Measurements from ENCODE around the gene TRIP12. TPM values are rescaled to one million over a fixed set of nuclear protein-coding genes. Genes with fewer than 3 reads are reported as not detected.
A peak's percentile ranks its signal among the peaks of the same experiment; 100 is the strongest.
"Not testable (repeated sequence)": the region's sequence is repeated elsewhere in the genome, so short reads cannot be mapped to it uniquely, and the experiment has no call there.

TRIP12 gene
- total RNA-seq, 1 donor from 2014 or later = 363 TPM

GRCh38 chr2:229930656-229931055 lies 8.8 kb upstream of the TRIP12 start:
- Mint-ChIP-seq H3K9me3 (ENCODE audit: unreplicated experiment) (no peaks in the 10 kb centered on the region), H3K27ac (ENCODE audit: unreplicated experiment) (no peak overlapping the region), H3K27me3 (ENCODE audit: unreplicated experiment) (no peaks in the 10 kb centered on the region), H3K36me3 (ENCODE audit: low read depth, unreplicated experiment) (no peaks in the 10 kb centered on the region), H3K4me3 (ENCODE audit: unreplicated experiment) (no peak overlapping the region), H3K4me1 (ENCODE audit: unreplicated experiment) (no peaks in the 10 kb centered on the region)
- no peak for DNase-seq (ENCODE audit: low spot score)
- no peak for TF ChIP-seq CTCF (IDR thresholded peaks at IDR 0.05; ENCODE audit: unreplicated experiment)

GRCh38 chr2:229927817-229928321 lies 6.1 kb upstream of the TRIP12 start:
- Mint-ChIP-seq H3K27ac (ENCODE audit: unreplicated experiment) (no peak overlapping the region), H3K4me1 (ENCODE audit: unreplicated experiment) (no peaks in the 10 kb centered on the region), H3K9me3 (ENCODE audit: unreplicated experiment) (no peaks in the 10 kb centered on the region), H3K36me3 (ENCODE audit: low read depth, unreplicated experiment) (no peaks in the 10 kb centered on the region), H3K27me3 (ENCODE audit: unreplicated experiment) (no peaks in the 10 kb centered on the region), H3K4me3 (ENCODE audit: unreplicated experiment) (no peak overlapping the region)
- no peak for TF ChIP-seq CTCF (IDR thresholded peaks at IDR 0.05; ENCODE audit: unreplicated experiment)
- DNase-seq (ENCODE audit: low spot score) = no peak

GRCh38 chr2:229925201-229925600 lies 3.4 kb upstream of the TRIP12 start:
- H3K36me3 Mint-ChIP-seq (ENCODE audit: low read depth, unreplicated experiment) = peaks cover 1% of the 10 kb centered on the region
- no peak overlapping the region for H3K27ac Mint-ChIP-seq (ENCODE audit: unreplicated experiment)
- TF ChIP-seq CTCF (IDR thresholded peaks at IDR 0.05; ENCODE audit: unreplicated experiment) = no peak

GRCh38 chr2:229924541-229924940 lies 2.7 kb upstream of the TRIP12 start:
- not testable (repeated sequence) for H3K4me3 Mint-ChIP-seq (ENCODE audit: unreplicated experiment); H3K36me3 Mint-ChIP-seq (ENCODE audit: low read depth, unreplicated experiment); DNase-seq (ENCODE audit: low spot score); H3K9me3 Mint-ChIP-seq (ENCODE audit: unreplicated experiment); H3K27ac Mint-ChIP-seq (ENCODE audit: unreplicated experiment)
- H3K27me3 Mint-ChIP-seq (ENCODE audit: unreplicated experiment) = peaks cover 19% of the 10 kb centered on the region
- peaks cover 16% of the 10 kb centered on the region for H3K4me1 Mint-ChIP-seq (ENCODE audit: unreplicated experiment)

More at GRCh38 chr2:229925201-229925600, 3.4 kb upstream of the TRIP12 start:
- H3K4me3 Mint-ChIP-seq (ENCODE audit: unreplicated experiment) = no peak overlapping the region
- peaks cover 15% of the 10 kb centered on the region for H3K27me3 Mint-ChIP-seq (ENCODE audit: unreplicated experiment)
- no peak for DNase-seq (ENCODE audit: low spot score)
- H3K9me3 Mint-ChIP-seq (ENCODE audit: unreplicated experiment) = no peaks in the 10 kb centered on the region
- peaks cover 9% of the 10 kb centered on the region for H3K4me1 Mint-ChIP-seq (ENCODE audit: unreplicated experiment)

- TF ChIP-seq CTCF (IDR thresholded peaks at IDR 0.05; ENCODE audit: unreplicated experiment) = no peak
- H3K27ac Mint-ChIP-seq (ENCODE audit: unreplicated experiment) = peak within 1 kb of the TSS; percentile 98
- peak; percentile 85 for DNase-seq (ENCODE audit: low spot score)
Observed at GRCh38 chr2:229922449-229923386, 909 bp upstream of the TRIP12 start, which contains the start of gene FBXO36. Gene FBXO36 (plus strand): TSS chr2:229922503. CDS start chr2:229922514, 11 bp downstream.

More at GRCh38 chr2:229922449-229923386, 909 bp upstream of the TRIP12 start, which contains the start of gene FBXO36:
- Mint-ChIP-seq H3K27me3 (ENCODE audit: unreplicated experiment) (peaks cover 19% of the 10 kb centered on the region), H3K4me1 (ENCODE audit: unreplicated experiment) (peaks cover 24% of the 10 kb centered on the region), H3K9me3 (ENCODE audit: unreplicated experiment) (no peaks in the 10 kb centered on the region), H3K4me3 (ENCODE audit: unreplicated experiment) (peak within 1 kb of the TSS; percentile 100), H3K36me3 (ENCODE audit: low read depth, unreplicated experiment) (peaks cover 10% of the 10 kb centered on the region)

All from endothelial cell (in vitro differentiated cells).